Transverse colon (tissue), 4 donors: ENCODE data around the gene ACACA. TPM values are rescaled to one million over a fixed set of nuclear protein-coding genes. Genes with fewer than 3 reads are reported as not detected.

Source experiments
- DNase-seq: peaks from one replicate; pipeline ENCODE4 v3.0.0-alpha.2; 2019
- H3K27ac ChIP-seq, 4 donors: fragments of 200-600 bp; sonication (generic); 2 replicates each; pipeline ENCODE4 v1.5.1; 2016 to 2018; ENCODE audit warnings: inconsistent platforms in 4 of 4
- H3K27me3 ChIP-seq: fragments of 200-600 bp; sonication (generic); 2 replicates; pipeline ENCODE4 v1.5.1; 2017; ENCODE audit warnings: inconsistent platforms
- H3K36me3 ChIP-seq, 4 donors: fragments of 200-600 bp; sonication (generic); 2 replicates each; pipeline ENCODE4 v1.5.1; 2017 to 2019; ENCODE audit warnings: inconsistent platforms in 4 of 4
- H3K4me1 ChIP-seq, 4 donors: fragments of 200-600 bp; sonication (generic); 2 replicates each; pipeline ENCODE4 v1.5.1; 2017 to 2020; ENCODE audit warnings: inconsistent platforms in 4 of 4
- H3K4me3 ChIP-seq, 4 donors: fragments of 200-600 bp; sonication (generic); 1 replicate in 1 of 4; 2 replicates in 3 of 4; pipeline versions ENCODE4 v1.5.1 to v1.6.1; 2017 to 2019; ENCODE audit warnings: inconsistent platforms in 4 of 4
- H3K9me3 ChIP-seq, 2 donors: fragments of 200-600 bp; sonication (generic); 2 replicates each; pipeline ENCODE4 v1.5.1; 2017 to 2019; ENCODE audit warnings: inconsistent platforms in 2 of 2
- CTCF ChIP-seq, 5 experiments: fragments of 200-600 bp in 3 of 5; fragments of 450-650 bp in 2 of 5; sonication (generic) in 3 of 5; IDR thresholded peaks; 1 replicate in 2 of 5; 2 replicates in 3 of 5; pipeline ENCODE4 v1.5.1; 2016 to 2017; ENCODE audit warnings: antibody characterized with exemption in 5 of 5, inconsistent platforms in 3 of 5, mild to moderate bottlenecking in 2 of 5, moderate library complexity in 1 of 5
- EP300 ChIP-seq: sonication (generic); formaldehyde crosslinking; IDR thresholded peaks from one replicate; pipeline ENCODE4 v1.6.1; 2017; ENCODE audit warnings: antibody characterized with exemption, low read depth
- POLR2A ChIP-seq: fragments of 450-650 bp; IDR thresholded peaks from one replicate; pipeline ENCODE4 v1.6.1; 2016; ENCODE audit warnings: antibody characterized with exemption, mild to moderate bottlenecking, moderate library complexity
- POLR2AphosphoS5 ChIP-seq, 3 donors: sonication (generic); formaldehyde crosslinking; IDR thresholded peaks; one replicate each; pipeline ENCODE4 v1.6.1; 2016; ENCODE audit warnings: antibody characterized with exemption in 3 of 3
- WGBS, 2 donors: methylation state at CpG; one replicate each; pipeline ENCODE4 v1.1.5; 2018; ENCODE audit warnings: low coverage in 1 of 2; 5-methylcytosine and 5-hydroxymethylcytosine counted together
- in situ Hi-C, 4 donors: fragments of 200-750 bp; cut with MboI; loops; one replicate each; pipeline versions ENCODE4 v1.15.0 to v1.15.1; 2017; ENCODE audit warnings: low sequenced_read_pairs in 3 of 4, low pct_ligation_motif_present in 1 of 4, low pct_unique_long_range_greater_than_20kb in 1 of 4
- intact Hi-C: fragments of 100-400 bp; cut with DNase I; formaldehyde crosslinking; loops from one replicate; pipeline ENCODE4 v1.15.1; 2023; ENCODE audit warnings: low total_unique reads
- total RNA-seq, 4 donors: library from RNA; depleted of rRNA; stranded (reverse); fragments of >200 nt; gene quantifications; one replicate each; pipeline ENCODE4 v1.1.0, GENCODE V29; 2016

Gene ACACA
- total RNA-seq, 4 donors from 2014 or later: 21.7 to 173 (median 23.9) TPM

GRCh38 chr17:37322826-37323561, 83.6 kb downstream of the ACACA start:
- in situ Hi-C loops: no loop called here
- H3K27me3 ChIP-seq: no peaks in the 10 kb centered on the region
- 87 to 94% methylated on average over 6 to 7 of the region's 7 CpGs for WGBS, 2 donors
- no peak overlapping the region for H3K27ac ChIP-seq
- no peaks in the 10 kb centered on the region for H3K4me1 ChIP-seq
- TF ChIP-seq POLR2AphosphoS5 (IDR thresholded peaks at IDR 0.05) (no peak), POLR2A (no peak)
- intact Hi-C loops: no loop called here
- H3K4me3 ChIP-seq: no peak overlapping the region
- DNase-seq: no peak
- H3K36me3 ChIP-seq: peaks cover 0 to 8% (median under 1%) of the 10 kb centered on the region in 4 donors
- H3K9me3 ChIP-seq: no peaks in the 10 kb centered on the region

DNA sequence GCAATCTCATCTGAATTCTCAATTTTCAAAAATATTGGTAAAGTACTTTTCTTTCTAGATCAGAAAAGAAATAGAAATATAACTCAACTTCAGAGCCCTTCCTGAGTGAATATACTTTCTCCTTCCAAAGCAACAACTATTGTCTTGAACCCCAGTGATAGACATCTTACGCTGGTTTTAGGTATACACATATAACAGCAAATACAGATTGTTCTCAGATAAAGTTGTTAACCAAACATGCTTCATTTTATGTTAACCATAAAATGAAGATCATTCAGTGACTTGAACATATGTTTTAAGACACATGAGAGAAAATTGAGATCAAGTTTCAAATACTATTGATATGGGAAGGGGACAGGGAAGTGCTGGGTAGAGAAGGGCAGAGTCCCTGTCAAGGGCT, 84.5 kb downstream of the ACACA start:
- H3K4me3 ChIP-seq: no peak overlapping the region
- no peaks in the 10 kb centered on the region for H3K4me1 ChIP-seq
- no peaks in the 10 kb centered on the region for H3K9me3 ChIP-seq
- intact Hi-C loops: no loop called here
- 100% methylated on average over 1 of the region's 1 CpG for WGBS, 2 donors
- H3K27me3 ChIP-seq: no peaks in the 10 kb centered on the region
- H3K36me3 ChIP-seq: peaks cover 0 to 8% (median 0%) of the 10 kb centered on the region in 4 donors
- no peak for DNase-seq
- no peak overlapping the region for H3K27ac ChIP-seq
- no peak for TF ChIP-seq EP300
- TF ChIP-seq POLR2AphosphoS5 (IDR thresholded peaks at IDR 0.05): no peak
- TF ChIP-seq CTCF (IDR thresholded peaks at IDR 0.05): no peak
- TF ChIP-seq POLR2A: no peak
- in situ Hi-C loops: no loop called here

GRCh38 chr17:37318931-37319594, 87.6 kb downstream of the ACACA start:
- no peak for TF ChIP-seq CTCF (IDR thresholded peaks at IDR 0.05)
- TF ChIP-seq POLR2A: no peak
- TF ChIP-seq EP300: no peak
- no peak for TF ChIP-seq POLR2AphosphoS5 (IDR thresholded peaks at IDR 0.05)
- Histone ChIP-seq H3K4me3 (no peak overlapping the region), H3K4me1 (no peaks in the 10 kb centered on the region), H3K36me3 (no peaks in the 10 kb centered on the region), H3K27ac (no peak overlapping the region), H3K9me3 (no peaks in the 10 kb centered on the region), H3K27me3 (no peaks in the 10 kb centered on the region)
- in situ Hi-C loops (no loop called here), intact Hi-C loops (no loop called here)
- no peak for DNase-seq
- 73 to 77% methylated on average over 3 of the region's 3 CpGs for WGBS, 2 donors

- DNase-seq: no peak
- H3K27ac ChIP-seq: no peak overlapping the region
- no peaks in the 10 kb centered on the region for H3K27me3 ChIP-seq
- H3K9me3 ChIP-seq: no peaks in the 10 kb centered on the region
- in situ Hi-C loops: no loop called here
- intact Hi-C loops: no loop called here
- H3K36me3 ChIP-seq: no peaks in the 10 kb centered on the region
- H3K4me1 ChIP-seq: no peaks in the 10 kb centered on the region
- no peak for TF ChIP-seq POLR2AphosphoS5 (IDR thresholded peaks at IDR 0.05)
- no peak for TF ChIP-seq POLR2A
- no peak for TF ChIP-seq EP300
- no peak for TF ChIP-seq CTCF (IDR thresholded peaks at IDR 0.05)
- H3K4me3 ChIP-seq: no peak overlapping the region
Observed at GRCh38 chr17:37317867-37318266, 88.8 kb downstream of the ACACA start.
